ENCODE results near the gene FAM171A1.
"Not testable (repeated sequence)": the region's sequence is repeated elsewhere in the genome, so short reads cannot be mapped to it uniquely, and the experiment has no call there.

DNA sequence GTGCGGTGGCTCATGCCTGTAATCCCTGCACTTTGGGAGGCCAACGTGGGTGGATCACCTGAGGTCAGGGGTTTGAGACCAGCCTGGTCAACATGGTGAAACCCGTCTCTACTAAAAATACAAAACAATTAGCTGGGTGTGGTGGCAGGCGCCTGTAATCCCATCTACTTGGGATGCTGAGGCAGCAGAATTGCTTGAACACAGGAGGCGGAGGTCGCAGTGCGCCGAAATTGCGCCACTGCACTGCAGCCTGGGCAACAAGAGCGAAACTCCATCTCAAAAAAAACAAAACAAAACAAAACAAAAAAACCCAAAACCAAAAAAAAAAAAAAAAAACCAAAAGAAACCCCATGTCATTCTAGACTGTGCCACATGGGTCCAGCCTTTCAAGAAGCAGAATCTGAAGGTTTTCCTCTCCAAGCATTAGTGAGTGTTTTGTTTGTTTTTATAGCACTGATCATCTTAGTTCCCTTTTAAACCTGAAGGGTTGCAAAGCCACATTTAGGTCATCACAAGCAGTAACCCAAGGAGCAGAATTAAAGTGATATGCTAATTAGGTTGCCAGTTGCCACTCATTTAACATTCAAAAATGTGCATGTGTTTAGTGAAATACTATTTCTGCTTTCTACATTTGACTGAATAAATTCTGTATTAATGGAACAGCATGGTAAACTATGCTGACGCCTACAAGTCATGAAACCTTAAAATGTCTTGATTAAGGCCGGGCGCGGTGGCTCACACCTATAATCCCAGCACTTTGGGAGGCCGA is 68.7 kb downstream of the FAM171A1 start:
- TF ChIP-seq, protein P1, sequence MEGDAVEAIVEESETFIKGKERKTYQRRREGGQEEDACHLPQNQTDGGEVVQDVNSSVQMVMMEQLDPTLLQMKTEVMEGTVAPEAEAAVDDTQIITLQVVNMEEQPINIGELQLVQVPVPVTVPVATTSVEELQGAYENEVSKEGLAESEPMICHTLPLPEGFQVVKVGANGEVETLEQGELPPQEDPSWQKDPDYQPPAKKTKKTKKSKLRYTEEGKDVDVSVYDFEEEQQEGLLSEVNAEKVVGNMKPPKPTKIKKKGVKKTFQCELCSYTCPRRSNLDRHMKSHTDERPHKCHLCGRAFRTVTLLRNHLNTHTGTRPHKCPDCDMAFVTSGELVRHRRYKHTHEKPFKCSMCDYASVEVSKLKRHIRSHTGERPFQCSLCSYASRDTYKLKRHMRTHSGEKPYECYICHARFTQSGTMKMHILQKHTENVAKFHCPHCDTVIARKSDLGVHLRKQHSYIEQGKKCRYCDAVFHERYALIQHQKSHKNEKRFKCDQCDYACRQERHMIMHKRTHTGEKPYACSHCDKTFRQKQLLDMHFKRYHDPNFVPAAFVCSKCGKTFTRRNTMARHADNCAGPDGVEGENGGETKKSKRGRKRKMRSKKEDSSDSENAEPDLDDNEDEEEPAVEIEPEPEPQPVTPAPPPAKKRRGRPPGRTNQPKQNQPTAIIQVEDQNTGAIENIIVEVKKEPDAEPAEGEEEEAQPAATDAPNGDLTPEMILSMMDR (IDR thresholded peaks at IDR 0.05) = not testable (repeated sequence)
- TF ChIP-seq POLR2A, POLR2AphosphoS5, EP300 (IDR thresholded peaks at IDR 0.05): not testable (repeated sequence)
